NT2/D1 (cell line): ENCODE results near the gene FRRS1.

Experiments used
- SUZ12 ChIP-seq: IDR thresholded peaks from 2 replicates; pipeline ENCODE4 v1.6.1; 2011; ENCODE audit not compliant: insufficient read length, insufficient read depth; ENCODE audit errors: extremely low read depth
- ZNF274 ChIP-seq: IDR thresholded peaks from 2 replicates; pipeline ENCODE4 v1.6.1; 2011; ENCODE audit warnings: mild to moderate bottlenecking, low read depth, low read length

GRCh38 chr1:99788896-99789295, 22.5 kb upstream of the FRRS1 start:
- TF ChIP-seq ZNF274 = no peak
- TF ChIP-seq SUZ12 = no peak
